Spleen (tissue), 7 donors: ENCODE measurements around the gene CMC1.

Experiments
- POLR2A ChIP-seq, 3 donors: fragments of 450-650 bp; IDR thresholded peaks; one replicate each; pipeline ENCODE4 v1.5.1; 2017; ENCODE audit warnings: antibody characterized with exemption in 3 of 3, mild to moderate bottlenecking in 1 of 3
- TF ChIP-seq, protein P1 (sequence below), 11 experiments: fragments of 200-600 bp in 7 of 11; fragments of 450-650 bp in 4 of 11; sonication (generic) in 4 of 11; IDR thresholded peaks in 8 of 11; conservative IDR thresholded peaks in 3 of 11; 1 replicate in 7 of 11; 2 replicates in 4 of 11; pipeline versions ENCODE4 v1.4.0 to v1.8.0; 2016 to 2021; ENCODE audit warnings: antibody characterized with exemption in 11 of 11, inconsistent platforms in 4 of 11, mild to moderate bottlenecking in 1 of 11
- donor health status: DM: no; HTN: no; CAD: no; lungs with moderate emphysema.
- donor health status: DM: no; HTN: no; CAD: no.
- donor health status: DM: no; HTN: no; CAD: no.

DNA sequence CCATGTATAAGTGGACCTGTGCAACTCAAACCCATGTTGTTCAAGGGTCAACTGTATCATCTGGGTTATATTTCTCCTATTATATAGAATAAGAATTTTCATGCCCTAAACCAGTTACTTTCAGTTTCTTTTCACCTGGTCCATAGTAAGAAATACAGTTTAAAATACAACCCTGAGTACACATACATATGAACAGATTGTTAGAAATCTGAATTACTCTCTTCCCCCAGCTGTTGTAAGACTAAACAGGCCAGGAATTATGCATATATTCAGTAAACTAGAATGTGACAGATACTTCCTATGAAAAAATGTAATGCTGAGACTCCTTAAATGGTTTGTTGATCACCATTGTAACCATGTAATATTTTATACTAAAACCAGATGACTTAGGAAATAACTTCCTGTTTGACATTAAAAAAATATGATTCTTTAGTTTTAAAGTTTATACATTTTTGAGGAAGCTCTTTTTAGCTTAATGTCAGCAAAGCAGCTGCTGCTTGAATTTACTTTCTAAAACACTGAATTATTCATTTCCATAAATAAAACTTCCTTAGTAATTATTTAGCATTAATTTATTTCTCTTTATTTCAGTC is 54.6 kb downstream of the CMC1 start:
- TF ChIP-seq, protein P1, sequence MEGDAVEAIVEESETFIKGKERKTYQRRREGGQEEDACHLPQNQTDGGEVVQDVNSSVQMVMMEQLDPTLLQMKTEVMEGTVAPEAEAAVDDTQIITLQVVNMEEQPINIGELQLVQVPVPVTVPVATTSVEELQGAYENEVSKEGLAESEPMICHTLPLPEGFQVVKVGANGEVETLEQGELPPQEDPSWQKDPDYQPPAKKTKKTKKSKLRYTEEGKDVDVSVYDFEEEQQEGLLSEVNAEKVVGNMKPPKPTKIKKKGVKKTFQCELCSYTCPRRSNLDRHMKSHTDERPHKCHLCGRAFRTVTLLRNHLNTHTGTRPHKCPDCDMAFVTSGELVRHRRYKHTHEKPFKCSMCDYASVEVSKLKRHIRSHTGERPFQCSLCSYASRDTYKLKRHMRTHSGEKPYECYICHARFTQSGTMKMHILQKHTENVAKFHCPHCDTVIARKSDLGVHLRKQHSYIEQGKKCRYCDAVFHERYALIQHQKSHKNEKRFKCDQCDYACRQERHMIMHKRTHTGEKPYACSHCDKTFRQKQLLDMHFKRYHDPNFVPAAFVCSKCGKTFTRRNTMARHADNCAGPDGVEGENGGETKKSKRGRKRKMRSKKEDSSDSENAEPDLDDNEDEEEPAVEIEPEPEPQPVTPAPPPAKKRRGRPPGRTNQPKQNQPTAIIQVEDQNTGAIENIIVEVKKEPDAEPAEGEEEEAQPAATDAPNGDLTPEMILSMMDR (IDR thresholded peaks at IDR 0.05 in 8 of 11, conservative IDR thresholded peaks at IDR 0.05 in 3 of 11): no peak
- no peak for TF ChIP-seq POLR2A (IDR thresholded peaks at IDR 0.05)
